ENCODE measurements around the gene FARS2.

The FARS2 gene

GRCh38 chr6:5427586-5427985, 166.3 kb downstream of the FARS2 start:
- no peaks in the 10 kb centered on the region for H3K9me3 ChIP-seq (ENCODE audit: control insufficient read depth, low read length)
- no peaks in the 10 kb centered on the region for H3K36me3 ChIP-seq (ENCODE audit: control insufficient read depth, insufficient read depth, low read length)
- peaks cover 9% of the 10 kb centered on the region for H3K4me1 ChIP-seq (ENCODE audit: control insufficient read depth, insufficient read depth, low read length)
- H3K4me3 ChIP-seq (ENCODE audit: insufficient read depth, low read depth, low read length) = no peak overlapping the region
- 88 to 90% methylated on average over 5 of the region's 5 CpGs for WGBS, 2 experiments
- no peak overlapping the region for H3K27ac ChIP-seq (ENCODE audit: insufficient read depth, low read depth, low read length, poor library complexity, severe bottlenecking)
- H3K27me3 ChIP-seq (ENCODE audit: control insufficient read depth, insufficient read depth, low read length, poor library complexity, severe bottlenecking) = no peaks in the 10 kb centered on the region

GRCh38 chr6:5433324-5433723, 172.0 kb downstream of the FARS2 start:
- Histone ChIP-seq H3K4me1 (ENCODE audit: control insufficient read depth, insufficient read depth, low read length) (no peaks in the 10 kb centered on the region), H3K27me3 (ENCODE audit: control insufficient read depth, insufficient read depth, low read length, poor library complexity, severe bottlenecking) (no peaks in the 10 kb centered on the region), H3K4me3 (ENCODE audit: insufficient read depth, low read depth, low read length) (no peak overlapping the region), H3K36me3 (ENCODE audit: control insufficient read depth, insufficient read depth, low read length) (no peaks in the 10 kb centered on the region), H3K27ac (ENCODE audit: insufficient read depth, low read depth, low read length, poor library complexity, severe bottlenecking) (no peak overlapping the region), H3K9me3 (ENCODE audit: control insufficient read depth, low read length) (no peaks in the 10 kb centered on the region)
- WGBS, 2 experiments = 86 to 100% methylated on average over 1 of the region's 1 CpG

GRCh38 chr6:5435449-5435848, 174.1 kb downstream of the FARS2 start:
- Histone ChIP-seq H3K4me1 (ENCODE audit: control insufficient read depth, insufficient read depth, low read length) (no peaks in the 10 kb centered on the region), H3K36me3 (ENCODE audit: control insufficient read depth, insufficient read depth, low read length) (no peaks in the 10 kb centered on the region), H3K27me3 (ENCODE audit: control insufficient read depth, insufficient read depth, low read length, poor library complexity, severe bottlenecking) (no peaks in the 10 kb centered on the region), H3K4me3 (ENCODE audit: insufficient read depth, low read depth, low read length) (no peak overlapping the region), H3K9me3 (ENCODE audit: control insufficient read depth, low read length) (no peaks in the 10 kb centered on the region), H3K27ac (ENCODE audit: insufficient read depth, low read depth, low read length, poor library complexity, severe bottlenecking) (no peak overlapping the region)
- 81 to 87% methylated on average over 6 to 7 of the region's 7 CpGs for WGBS, 2 experiments

- Histone ChIP-seq H3K27me3 (ENCODE audit: control insufficient read depth, insufficient read depth, low read length, poor library complexity, severe bottlenecking) (no peaks in the 10 kb centered on the region), H3K9me3 (ENCODE audit: control insufficient read depth, low read length) (no peaks in the 10 kb centered on the region), H3K4me3 (ENCODE audit: insufficient read depth, low read depth, low read length) (no peak overlapping the region), H3K4me1 (ENCODE audit: control insufficient read depth, insufficient read depth, low read length) (no peaks in the 10 kb centered on the region), H3K36me3 (ENCODE audit: control insufficient read depth, insufficient read depth, low read length) (no peaks in the 10 kb centered on the region), H3K27ac (ENCODE audit: insufficient read depth, low read depth, low read length, poor library complexity, severe bottlenecking) (no peak overlapping the region)
- WGBS, 2 experiments = 39 to 44% methylated on average over 5 of the region's 5 CpGs
These were observed 177.7 kb downstream of the FARS2 start for GRCh38 chr6:5438922-5439584.

GRCh38 chr6:5439749-5440148, 178.4 kb downstream of the FARS2 start:
- WGBS, 2 experiments = 83 to 84% methylated on average over 3 of the region's 3 CpGs
- Histone ChIP-seq H3K36me3 (ENCODE audit: control insufficient read depth, insufficient read depth, low read length) (no peaks in the 10 kb centered on the region), H3K4me1 (ENCODE audit: control insufficient read depth, insufficient read depth, low read length) (no peaks in the 10 kb centered on the region), H3K27ac (ENCODE audit: insufficient read depth, low read depth, low read length, poor library complexity, severe bottlenecking) (no peak overlapping the region), H3K9me3 (ENCODE audit: control insufficient read depth, low read length) (no peaks in the 10 kb centered on the region), H3K4me3 (ENCODE audit: insufficient read depth, low read depth, low read length) (no peak overlapping the region), H3K27me3 (ENCODE audit: control insufficient read depth, insufficient read depth, low read length, poor library complexity, severe bottlenecking) (no peaks in the 10 kb centered on the region)

- Histone ChIP-seq H3K27ac (ENCODE audit: insufficient read depth, low read depth, low read length, poor library complexity, severe bottlenecking) (no peak overlapping the region), H3K4me3 (ENCODE audit: insufficient read depth, low read depth, low read length) (no peak overlapping the region), H3K9me3 (ENCODE audit: control insufficient read depth, low read length) (no peaks in the 10 kb centered on the region), H3K27me3 (ENCODE audit: control insufficient read depth, insufficient read depth, low read length, poor library complexity, severe bottlenecking) (no peaks in the 10 kb centered on the region), H3K36me3 (ENCODE audit: control insufficient read depth, insufficient read depth, low read length) (no peaks in the 10 kb centered on the region), H3K4me1 (ENCODE audit: control insufficient read depth, insufficient read depth, low read length) (no peaks in the 10 kb centered on the region)
- 82 to 85% methylated on average over 1 of the region's 2 CpGs for WGBS, 2 experiments
These were observed 181.0 kb downstream of the FARS2 start for GRCh38 chr6:5442319-5442718.

- Histone ChIP-seq H3K27ac (ENCODE audit: insufficient read depth, low read depth, low read length, poor library complexity, severe bottlenecking) (no peak overlapping the region), H3K4me1 (ENCODE audit: control insufficient read depth, insufficient read depth, low read length) (no peaks in the 10 kb centered on the region), H3K36me3 (ENCODE audit: control insufficient read depth, insufficient read depth, low read length) (no peaks in the 10 kb centered on the region), H3K4me3 (ENCODE audit: insufficient read depth, low read depth, low read length) (no peak overlapping the region), H3K27me3 (ENCODE audit: control insufficient read depth, insufficient read depth, low read length, poor library complexity, severe bottlenecking) (no peaks in the 10 kb centered on the region), H3K9me3 (ENCODE audit: control insufficient read depth, low read length) (no peaks in the 10 kb centered on the region)
- 92 to 93% methylated on average over 2 of the region's 2 CpGs for WGBS, 2 experiments
These were observed 181.6 kb downstream of the FARS2 start for GRCh38 chr6:5442916-5443315.

- 93 to 96% methylated on average over 3 of the region's 3 CpGs for WGBS, 2 experiments
- no peaks in the 10 kb centered on the region for H3K36me3 ChIP-seq (ENCODE audit: control insufficient read depth, insufficient read depth, low read length)
- H3K27me3 ChIP-seq (ENCODE audit: control insufficient read depth, insufficient read depth, low read length, poor library complexity, severe bottlenecking) = no peaks in the 10 kb centered on the region
- no peak overlapping the region for H3K4me3 ChIP-seq (ENCODE audit: insufficient read depth, low read depth, low read length)
- no peaks in the 10 kb centered on the region for H3K4me1 ChIP-seq (ENCODE audit: control insufficient read depth, insufficient read depth, low read length)
- H3K27ac ChIP-seq (ENCODE audit: insufficient read depth, low read depth, low read length, poor library complexity, severe bottlenecking) = no peak overlapping the region
- H3K9me3 ChIP-seq (ENCODE audit: control insufficient read depth, low read length) = no peaks in the 10 kb centered on the region
These were observed 182.2 kb downstream of the FARS2 start for GRCh38 chr6:5443491-5443890.

- 94 to 97% methylated on average over 7 of the region's 7 CpGs for WGBS, 2 experiments
- Histone ChIP-seq H3K27me3 (ENCODE audit: control insufficient read depth, insufficient read depth, low read length, poor library complexity, severe bottlenecking) (no peaks in the 10 kb centered on the region), H3K27ac (ENCODE audit: insufficient read depth, low read depth, low read length, poor library complexity, severe bottlenecking) (no peak overlapping the region), H3K4me1 (ENCODE audit: control insufficient read depth, insufficient read depth, low read length) (no peaks in the 10 kb centered on the region), H3K36me3 (ENCODE audit: control insufficient read depth, insufficient read depth, low read length) (no peaks in the 10 kb centered on the region), H3K4me3 (ENCODE audit: insufficient read depth, low read depth, low read length) (no peak overlapping the region), H3K9me3 (ENCODE audit: control insufficient read depth, low read length) (no peaks in the 10 kb centered on the region)
These were observed 185.2 kb downstream of the FARS2 start for GRCh38 chr6:5446362-5447075.

GRCh38 chr6:5447921-5448320, 186.6 kb downstream of the FARS2 start:
- H3K36me3 ChIP-seq (ENCODE audit: control insufficient read depth, insufficient read depth, low read length) = no peaks in the 10 kb centered on the region
- no peaks in the 10 kb centered on the region for H3K27me3 ChIP-seq (ENCODE audit: control insufficient read depth, insufficient read depth, low read length, poor library complexity, severe bottlenecking)
- H3K4me1 ChIP-seq (ENCODE audit: control insufficient read depth, insufficient read depth, low read length) = no peaks in the 10 kb centered on the region
- H3K9me3 ChIP-seq (ENCODE audit: control insufficient read depth, low read length) = no peaks in the 10 kb centered on the region
- no peak overlapping the region for H3K4me3 ChIP-seq (ENCODE audit: insufficient read depth, low read depth, low read length)
- WGBS, 2 experiments = 89% methylated on average over 5 to 6 of the region's 6 CpGs
- H3K27ac ChIP-seq (ENCODE audit: insufficient read depth, low read depth, low read length, poor library complexity, severe bottlenecking) = no peak overlapping the region
